AG20443 (cell line): ENCODE results near the gene ABCF3.
A peak's percentile ranks its signal among the peaks of the same experiment; 100 is the strongest.
"Not testable (repeated sequence)": the region's sequence is repeated elsewhere in the genome, so short reads cannot be mapped to it uniquely, and the experiment has no call there.

Experiments
- DNase-seq: peaks from one replicate; pipeline ENCODE4 v3.0.0; 2012; ENCODE audit warnings: low spot score, mixed read lengths

ABCF3 gene, protein sequence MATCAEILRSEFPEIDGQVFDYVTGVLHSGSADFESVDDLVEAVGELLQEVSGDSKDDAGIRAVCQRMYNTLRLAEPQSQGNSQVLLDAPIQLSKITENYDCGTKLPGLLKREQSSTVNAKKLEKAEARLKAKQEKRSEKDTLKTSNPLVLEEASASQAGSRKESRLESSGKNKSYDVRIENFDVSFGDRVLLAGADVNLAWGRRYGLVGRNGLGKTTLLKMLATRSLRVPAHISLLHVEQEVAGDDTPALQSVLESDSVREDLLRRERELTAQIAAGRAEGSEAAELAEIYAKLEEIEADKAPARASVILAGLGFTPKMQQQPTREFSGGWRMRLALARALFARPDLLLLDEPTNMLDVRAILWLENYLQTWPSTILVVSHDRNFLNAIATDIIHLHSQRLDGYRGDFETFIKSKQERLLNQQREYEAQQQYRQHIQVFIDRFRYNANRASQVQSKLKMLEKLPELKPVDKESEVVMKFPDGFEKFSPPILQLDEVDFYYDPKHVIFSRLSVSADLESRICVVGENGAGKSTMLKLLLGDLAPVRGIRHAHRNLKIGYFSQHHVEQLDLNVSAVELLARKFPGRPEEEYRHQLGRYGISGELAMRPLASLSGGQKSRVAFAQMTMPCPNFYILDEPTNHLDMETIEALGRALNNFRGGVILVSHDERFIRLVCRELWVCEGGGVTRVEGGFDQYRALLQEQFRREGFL

DNA sequence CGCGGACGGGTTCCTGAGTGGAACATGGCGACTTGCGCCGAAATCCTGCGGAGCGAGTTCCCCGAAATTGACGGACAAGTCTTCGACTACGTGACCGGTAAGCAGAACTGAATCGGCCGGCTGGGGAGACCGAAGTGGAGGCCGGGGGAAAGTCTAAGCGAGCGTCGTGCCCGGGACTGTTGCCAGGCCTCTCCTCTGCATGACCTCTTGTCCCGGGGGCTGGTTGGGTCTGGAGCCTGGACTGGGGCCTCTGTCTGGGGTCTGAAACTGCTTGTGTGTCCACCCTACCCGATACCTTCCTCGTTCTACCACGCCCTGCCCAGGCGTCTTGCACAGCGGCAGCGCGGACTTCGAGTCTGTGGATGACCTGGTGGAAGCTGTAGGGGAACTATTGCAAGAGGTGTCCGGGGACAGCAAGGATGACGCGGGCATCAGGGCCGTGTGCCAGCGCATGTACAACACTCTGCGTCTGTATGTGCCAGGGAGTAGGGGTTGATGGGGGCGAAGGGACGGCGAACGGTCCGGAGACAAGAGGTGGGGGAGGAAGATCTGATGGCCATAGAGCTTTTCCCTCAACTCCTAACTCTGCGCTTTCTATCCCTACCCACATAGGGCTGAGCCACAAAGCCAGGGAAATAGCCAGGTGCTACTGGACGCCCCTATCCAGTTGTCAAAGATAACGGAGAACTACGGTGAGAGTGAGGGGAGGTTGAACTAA, at the start of gene ABCF3:
Gene ABCF3 (plus strand): TSS at position 16 of the 718 bp plus-strand sequence. CDS start 9 bp downstream, at position 25.
- DNase-seq, result peak; percentile 59

DNA sequence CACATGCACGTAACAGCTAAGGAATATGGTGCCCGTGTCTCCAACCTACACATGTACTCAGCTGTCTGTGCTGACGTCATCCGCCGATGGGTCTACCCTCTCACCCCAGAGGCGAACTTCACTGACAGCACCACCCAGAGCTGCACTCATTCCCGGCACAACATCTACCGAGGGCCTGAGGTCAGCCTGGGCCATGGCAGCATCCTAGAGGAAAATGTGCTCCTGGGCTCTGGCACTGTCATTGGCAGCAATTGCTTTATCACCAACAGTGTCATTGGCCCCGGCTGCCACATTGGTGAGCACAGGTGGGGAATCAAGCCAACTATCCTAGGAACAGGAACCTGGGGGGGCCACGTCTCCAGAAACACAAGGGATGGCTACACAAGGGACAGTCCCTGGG, 45.6 kb upstream of the ABCF3 start:
- DNase-seq, result no peak

DNA sequence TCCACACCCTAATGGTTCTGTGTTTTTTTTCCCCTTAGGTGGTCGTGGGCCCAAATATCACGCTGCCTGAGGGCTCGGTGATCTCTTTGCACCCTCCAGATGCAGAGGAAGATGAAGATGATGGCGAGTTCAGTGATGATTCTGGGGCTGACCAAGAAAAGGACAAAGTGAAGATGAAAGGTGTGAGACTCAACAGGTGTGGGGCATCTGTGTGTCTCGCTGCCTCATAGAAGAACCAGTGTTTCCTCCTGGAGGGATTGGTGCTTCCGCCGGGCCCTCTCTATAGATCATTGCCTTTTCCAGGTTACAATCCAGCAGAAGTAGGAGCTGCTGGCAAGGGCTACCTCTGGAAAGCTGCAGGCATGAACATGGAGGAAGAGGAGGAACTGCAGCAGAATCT, 43.8 kb upstream of the ABCF3 start:
- DNase-seq, result no peak

DNA sequence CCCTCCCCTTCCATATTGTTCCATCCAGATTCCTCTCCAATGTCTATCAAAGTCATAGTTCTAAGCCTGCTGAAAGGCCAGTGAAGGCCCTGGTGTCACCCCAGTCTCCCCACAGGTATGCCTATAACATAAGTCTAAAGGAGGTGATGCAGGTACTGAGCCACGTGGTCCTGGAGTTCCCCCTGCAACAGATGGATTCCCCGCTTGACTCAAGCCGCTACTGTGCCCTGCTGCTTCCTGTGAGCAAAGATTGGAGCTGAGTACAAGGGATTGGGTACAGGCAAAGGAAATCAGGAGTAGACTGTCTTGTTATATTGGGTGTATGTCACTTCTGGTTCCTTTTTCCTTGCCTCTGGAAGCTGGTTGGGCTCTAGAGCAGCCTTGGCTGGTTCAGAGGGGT, 42.7 kb upstream of the ABCF3 start:
- DNase-seq, result no peak

DNA sequence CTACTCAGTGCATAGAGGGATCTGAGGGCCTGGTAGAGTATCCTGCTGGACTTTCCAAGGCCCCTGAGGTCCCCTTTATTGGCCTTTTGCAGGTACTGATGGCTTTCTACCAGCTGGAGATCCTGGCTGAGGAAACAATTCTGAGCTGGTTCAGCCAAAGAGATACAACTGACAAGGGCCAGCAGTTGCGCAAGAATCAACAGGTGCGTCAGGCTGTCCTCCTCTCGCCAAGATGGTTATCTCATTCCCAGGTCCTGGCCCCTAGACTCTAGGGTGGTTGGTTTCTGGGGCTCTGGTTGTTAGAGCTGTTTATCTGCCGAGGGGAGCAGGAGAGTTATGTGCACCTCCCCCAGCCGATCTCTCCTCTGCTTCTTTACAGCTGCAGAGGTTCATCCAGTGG, 41.5 kb upstream of the ABCF3 start:
- DNase-seq, result no peak

DNA sequence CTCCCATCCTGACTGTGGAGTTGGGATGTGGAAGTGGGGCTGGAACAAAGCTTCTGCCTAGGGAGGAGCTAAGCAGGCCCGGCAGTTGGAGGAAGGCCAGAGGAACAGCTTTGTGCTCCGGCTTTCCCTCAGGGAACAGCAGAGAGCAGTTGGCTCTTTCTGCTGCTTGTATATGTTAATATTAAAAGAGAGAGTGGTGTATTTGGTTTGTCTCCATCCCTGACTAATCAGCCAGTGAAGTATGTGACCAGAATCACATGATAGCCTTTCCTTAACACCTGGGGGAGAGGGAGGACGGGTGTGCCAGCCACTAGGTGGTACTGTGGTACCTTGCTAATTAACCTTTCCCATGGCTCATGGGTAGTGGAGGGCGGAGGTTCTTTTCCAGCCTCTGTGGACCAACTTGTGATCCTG, 40.9 kb upstream of the ABCF3 start:
- peak; percentile 32 for DNase-seq

DNA sequence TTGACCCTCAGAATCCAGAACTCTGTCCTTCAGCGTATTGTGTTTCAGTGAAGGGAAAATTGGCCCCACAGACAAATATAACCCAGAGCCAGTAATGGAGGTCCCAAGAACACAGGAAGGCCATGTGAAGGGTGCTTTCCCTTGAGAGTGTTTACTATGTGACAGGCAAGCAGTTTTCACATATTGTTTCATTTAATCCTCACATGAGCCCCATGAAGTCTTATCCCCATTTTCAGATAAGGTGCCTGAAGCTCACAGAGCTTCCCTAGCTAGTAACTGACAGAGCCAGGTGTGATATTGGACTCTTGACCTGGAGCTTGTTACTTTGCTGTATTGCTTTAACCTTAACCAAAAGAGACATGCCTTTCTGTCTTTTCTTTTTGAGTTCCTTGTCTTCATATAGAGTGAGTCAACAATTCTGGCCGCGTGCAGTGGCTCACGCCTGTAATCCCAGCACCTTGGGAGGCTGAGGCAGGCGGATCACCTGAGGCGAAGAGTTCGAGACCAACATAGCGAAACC, 40.2 kb upstream of the ABCF3 start:
- no peak for DNase-seq

DNA sequence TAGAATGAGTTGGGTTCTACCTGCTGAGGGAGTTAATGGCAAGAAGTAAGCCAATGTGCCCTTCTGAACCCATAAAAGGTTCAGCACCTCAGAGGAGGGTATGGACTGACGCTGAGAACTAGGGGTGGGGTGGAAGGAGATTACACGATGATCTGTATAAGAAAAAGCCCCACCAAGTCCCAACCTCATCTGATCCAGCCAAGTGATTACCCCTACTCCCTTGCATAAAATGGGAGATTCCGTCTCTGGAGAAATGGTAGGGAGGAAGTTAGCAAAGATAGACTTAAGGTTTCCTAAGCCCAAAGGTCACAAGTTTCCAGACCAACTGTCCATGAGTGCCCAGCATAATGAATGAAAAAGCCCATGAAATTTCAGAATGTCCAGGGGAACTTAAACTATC, 37.9 kb upstream of the ABCF3 start:
- DNase-seq, result no peak

DNA sequence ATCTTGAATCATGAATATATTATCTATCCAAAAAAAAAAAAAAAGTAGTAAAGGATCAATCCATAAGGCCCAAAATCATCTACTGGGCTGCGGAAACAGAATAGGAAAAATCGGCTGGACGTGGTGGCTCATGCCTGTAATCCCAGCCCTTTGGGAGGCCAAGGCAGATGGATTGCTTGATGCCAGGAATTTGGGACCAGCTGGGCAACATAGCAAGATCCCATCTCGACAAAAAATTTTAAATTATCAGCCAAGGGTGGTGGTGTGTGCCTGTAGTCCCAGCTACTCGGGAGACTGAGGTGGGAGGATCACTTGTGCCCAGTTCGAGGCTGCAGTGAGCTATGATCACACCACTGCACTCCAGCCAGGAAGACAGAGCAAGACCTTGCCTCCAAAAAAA, 36.9 kb upstream of the ABCF3 start:
- DNase-seq, result no peak

DNA sequence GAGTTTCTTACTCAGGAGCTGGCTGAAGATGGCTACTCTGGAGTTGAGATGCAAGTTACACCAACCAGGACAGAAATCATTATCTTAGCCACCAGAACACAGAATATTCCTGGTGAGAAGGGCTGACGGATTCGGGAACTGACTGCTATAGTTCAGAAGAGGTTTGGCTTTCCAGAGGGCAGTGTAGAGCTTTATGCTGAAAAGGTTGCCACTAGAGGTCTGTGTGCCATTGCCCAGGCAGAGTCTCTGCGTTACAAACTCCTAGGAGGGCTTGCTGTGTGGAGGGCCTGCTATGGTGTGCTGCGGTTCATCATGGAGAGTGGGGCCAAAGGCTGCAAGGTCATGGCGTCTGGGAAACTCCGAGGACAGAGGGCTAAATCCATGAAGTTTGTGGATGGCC, 36.2 kb upstream of the ABCF3 start:
- not testable (repeated sequence) for DNase-seq

DNA sequence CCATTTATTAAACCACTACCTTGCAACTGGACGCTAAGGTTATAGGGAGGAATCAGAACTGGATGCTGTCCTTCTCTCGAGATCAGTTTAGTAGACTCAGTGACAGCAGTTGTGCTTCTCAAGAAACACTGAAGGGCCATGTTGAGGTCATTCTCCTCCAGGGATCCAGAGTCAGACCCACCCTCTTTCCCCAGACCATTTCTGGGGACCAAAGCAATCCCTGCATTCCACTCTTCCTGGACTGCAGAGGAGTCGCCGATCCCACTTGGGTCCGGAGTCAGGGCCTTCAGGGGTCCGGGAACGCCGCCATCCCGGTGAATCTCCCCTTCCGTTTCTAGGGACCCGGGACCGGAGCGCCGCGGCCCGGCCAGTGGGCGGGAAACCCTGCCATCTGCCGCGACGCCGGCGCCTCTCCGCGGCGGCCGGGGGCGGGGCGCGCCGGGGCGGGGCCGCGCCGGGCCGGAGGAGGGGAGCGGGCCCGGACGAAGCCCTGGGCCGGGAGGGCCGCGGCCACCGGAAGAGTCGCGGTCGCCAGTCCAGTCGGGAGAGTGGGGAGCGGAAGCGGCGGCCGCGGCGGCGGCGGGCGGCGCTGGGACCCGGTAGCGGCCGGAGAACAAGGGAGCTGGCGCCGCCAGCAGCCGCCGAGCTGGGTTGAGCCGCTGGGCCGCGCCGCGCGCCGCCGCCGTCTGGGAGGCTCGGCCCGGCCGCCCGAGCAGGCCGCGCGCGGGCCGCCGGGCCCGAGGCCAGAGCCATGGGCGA, 30.9 kb upstream of the ABCF3 start, which contains the start of gene DVL3:
Gene DVL3 (plus strand): TSS at position 493 of the 759 bp plus-strand sequence. CDS start 259 bp downstream, at position 752.
- DNase-seq, result peak; percentile 94

DNA sequence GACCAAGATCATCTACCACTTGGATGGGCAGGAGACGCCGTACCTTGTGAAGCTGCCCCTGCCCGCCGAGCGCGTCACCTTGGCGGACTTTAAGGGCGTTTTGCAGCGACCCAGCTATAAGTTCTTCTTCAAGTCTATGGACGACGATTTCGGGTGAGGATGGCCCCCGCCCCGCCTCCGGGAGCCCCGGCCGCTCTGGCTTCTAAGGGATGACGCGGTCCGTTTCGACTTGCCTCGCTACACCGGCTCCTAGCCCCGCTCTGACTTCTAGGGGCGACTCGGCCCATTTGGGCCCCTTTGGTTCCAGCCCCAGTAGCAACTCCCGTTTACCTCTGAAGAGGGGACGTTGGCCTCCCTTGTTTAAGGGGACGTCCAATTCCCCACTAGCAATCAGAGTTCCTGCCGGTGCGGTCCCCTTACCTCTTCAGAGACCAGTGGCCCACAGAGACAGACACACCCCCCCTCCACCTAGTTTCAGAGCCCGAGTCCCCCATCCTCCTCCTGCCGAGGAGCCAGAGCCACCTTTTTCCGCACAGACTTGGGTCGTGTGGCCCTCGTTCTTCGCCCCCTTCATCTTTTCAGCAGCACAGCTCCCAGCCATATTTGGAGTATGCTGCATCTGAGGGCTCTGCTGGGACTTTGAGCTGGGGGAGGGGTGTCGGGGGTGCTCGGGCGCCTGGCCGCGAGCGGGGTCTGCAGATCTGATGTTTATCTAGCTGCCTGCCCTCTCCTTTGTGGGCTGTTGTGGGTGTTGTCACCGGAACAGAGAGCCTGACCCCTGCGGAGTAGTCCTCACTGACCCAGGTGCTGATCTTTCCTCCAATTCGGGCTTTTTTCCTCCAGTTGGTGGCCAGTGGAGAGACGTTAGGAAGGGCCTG, 30.1 kb upstream of the ABCF3 start:
- DNase-seq, result peak; percentile 46

DNA sequence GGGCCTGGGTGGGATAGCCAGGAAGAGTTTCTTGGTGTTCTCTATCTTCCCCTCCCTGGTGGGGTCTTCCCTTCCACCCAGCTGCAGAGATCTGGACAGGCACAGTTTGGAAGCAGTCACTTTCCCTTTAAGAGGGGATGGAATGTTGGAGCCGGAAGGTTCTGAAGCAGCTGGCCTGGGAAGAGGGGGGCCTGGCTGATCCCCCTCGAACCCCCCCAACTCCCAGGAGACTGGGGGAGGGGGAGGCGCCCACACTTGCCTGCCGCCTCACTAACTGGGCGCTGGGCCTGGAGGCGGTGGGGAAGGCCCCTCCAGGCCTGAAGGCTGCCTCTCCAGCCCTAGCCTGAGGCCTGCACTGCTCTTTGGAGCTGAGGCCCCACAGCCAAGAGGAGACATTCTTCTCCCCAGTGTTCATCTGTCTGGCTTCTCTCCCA, 29.5 kb upstream of the ABCF3 start:
- DNase-seq, result peak; percentile 66

DNA sequence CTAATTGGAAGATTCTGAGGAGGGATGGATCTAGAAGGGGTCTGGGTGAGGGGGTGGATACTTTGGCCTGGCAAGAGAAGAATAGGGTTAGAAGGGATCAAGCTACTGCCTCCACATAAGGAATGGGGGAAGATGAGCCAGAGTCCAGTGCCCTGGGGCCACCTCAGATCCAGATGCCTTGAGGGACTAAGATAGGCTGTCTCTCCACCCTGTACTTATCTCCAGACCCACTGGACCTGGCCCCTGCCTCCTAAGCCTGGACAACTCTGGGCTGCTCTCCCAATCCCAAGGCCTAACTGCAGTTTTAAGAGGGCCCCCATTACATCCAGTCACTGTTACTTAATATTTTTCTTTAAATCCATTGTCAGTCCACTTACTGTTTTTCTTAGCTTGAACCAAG, 28.8 kb upstream of the ABCF3 start:
- DNase-seq, result no peak

DNA sequence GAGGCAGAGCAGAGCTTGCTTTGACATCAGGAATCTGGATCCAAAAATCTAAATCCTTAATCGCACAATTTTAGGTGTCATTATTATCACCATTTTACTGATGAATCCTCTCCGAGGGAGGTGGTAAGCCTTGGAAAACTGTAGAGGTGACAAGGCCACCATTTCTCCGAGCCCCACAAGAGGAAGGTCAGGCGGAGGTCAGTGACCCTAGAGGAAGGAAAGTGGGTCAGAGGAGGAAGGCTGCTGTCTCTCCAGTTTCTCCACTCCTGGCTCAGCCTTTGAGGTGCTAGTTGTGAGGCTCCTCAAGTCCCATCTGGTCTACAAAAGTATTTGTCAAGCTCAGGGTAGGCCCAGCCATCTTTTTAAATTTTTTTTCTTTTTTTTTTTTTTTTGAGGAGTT, 27.6 kb upstream of the ABCF3 start:
- DNase-seq, result no peak

DNA sequence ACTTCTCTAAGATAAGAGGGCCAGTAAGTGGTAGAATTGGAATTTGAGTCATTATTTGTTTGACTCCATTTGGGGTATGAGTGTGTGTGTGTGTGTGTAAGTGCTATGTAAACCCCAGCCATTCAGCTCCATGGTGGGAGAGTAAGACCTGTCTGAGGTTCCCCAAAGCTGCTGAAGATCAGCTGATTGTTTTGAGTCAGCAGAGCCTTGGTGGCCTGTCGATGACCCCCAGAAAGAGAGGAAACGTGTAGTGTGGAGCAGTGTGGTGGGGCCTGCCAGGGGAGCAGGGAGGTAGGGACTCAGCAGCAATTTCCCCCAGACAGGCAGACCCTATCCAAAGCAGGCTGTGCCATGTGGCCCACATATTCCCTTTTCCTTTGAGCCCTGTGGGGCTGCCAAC, 25.5 kb upstream of the ABCF3 start:
- DNase-seq, result peak; percentile 22

DNA sequence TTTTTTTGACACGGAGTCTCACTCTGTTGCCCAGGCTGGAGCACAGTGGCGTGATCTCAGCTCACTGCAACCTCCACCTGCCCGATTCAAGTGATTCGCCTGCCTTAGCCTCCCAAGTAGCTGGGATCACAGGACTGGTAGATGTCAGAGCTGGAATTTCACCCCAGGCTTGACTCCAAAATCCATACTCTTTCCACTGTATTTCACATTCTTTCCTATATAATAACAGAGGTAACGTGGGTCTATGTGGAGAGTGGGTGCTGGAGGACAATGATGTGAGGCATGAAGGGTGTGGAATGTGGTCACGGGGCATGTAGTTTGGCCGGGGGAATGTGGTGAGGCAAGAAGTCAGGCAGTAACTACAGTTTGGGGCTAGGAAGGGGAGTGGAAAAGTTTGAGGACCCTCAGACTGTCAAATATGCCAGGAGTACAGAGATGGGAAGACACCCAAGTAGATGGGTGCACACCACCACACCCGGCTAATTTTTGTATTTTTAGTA, 23.4 kb upstream of the ABCF3 start:
- DNase-seq, result not testable (repeated sequence)

DNA sequence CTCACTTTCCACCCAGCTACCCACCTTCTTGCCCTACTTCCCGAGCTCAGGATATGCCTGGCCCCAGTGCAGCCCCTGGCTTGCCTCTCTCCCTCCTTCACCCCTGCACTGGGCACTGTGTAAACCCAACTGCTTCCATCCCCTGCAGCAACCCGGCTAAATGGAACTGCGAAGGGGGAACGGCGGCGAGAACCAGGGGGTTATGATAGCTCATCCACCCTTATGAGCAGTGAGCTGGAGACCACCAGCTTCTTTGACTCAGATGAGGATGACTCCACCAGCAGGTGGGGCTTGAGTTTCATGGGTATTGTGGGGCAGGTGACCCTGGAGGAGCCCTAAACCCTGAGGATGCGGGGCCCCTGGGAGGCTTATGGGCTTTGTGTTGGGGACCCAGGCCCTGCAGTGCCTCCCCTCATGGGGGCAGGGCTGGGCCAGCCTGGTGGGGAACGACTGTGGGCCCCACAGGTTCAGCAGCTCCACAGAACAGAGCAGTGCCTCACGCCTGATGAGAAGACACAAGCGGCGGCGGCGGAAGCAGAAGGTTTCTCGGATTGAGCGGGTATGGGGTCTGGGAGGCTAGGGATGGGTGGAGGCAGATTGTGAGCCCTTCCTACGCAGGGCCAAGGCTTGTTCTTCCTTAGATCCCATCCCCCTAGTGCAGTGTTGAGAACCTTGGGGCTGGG, 21.2 kb upstream of the ABCF3 start:
- no peak for DNase-seq

DNA sequence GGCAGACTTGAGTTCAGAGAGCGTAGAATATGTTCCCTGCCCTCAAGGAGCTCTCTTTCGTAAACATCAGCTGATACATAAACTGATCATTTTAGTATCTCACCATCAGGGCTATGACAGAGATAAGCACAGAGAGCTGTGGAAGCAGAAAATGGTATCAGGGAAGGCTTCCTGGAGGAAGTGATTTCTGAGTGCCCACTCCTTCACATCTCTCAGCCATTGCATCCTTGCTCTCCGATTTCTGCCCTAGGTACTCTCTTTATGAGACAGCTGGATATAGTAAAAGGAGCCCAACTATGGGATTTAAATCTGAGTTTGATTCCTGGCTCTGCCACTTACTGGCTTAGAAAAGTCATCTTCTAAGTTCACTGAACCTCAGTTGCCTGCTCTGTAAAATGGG, 20.5 kb upstream of the ABCF3 start:
- DNase-seq, result no peak

DNA sequence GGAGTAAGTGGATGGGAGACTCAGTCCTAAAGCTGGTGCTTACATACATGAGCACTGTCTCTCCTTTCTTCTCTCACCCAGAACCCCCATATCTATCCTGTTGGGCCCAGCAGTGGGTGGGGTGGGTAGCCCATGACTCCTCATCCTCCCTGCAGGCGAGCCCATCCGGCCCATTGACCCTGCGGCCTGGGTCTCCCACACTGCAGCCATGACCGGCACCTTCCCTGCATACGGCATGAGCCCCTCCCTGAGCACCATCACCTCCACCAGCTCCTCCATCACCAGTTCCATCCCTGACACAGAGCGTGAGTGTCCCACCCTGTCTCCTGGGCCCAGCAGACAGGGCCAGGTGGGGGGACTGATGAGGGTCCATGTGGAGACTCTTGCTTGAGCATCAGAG, 19.3 kb upstream of the ABCF3 start:
- no peak for DNase-seq
